Left renal cortex interstitium (tissue), 4 donors: Measurements from ENCODE around the gene PAX8. TPM values are rescaled to one million over a fixed set of nuclear protein-coding genes. Genes with fewer than 3 reads are reported as not detected.
"Not testable (repeated sequence)": the region's sequence is repeated elsewhere in the genome, so short reads cannot be mapped to it uniquely, and the experiment has no call there.

Experiments used
- DNase-seq, 4 donors: peaks; one replicate each; pipeline ENCODE4 v3.0.0-alpha.2; 2013; ENCODE audit warnings: low read depth in 4 of 4, low spot score in 2 of 4, missing footprints in 1 of 4
- polyA plus RNA-seq, 4 donors: library from polyadenylated mRNA; unstranded; fragments of 120-200 nt; gene quantifications; one replicate each; pipeline ENCODE4 v1.2.1, GENCODE V29; 2013; ENCODE audit not compliant: insufficient read length in 4 of 4

Gene PAX8
- polyA plus RNA-seq, 4 donors, result 202 to 593 (median 403) TPM

GRCh38 chr2:113240150-113240914 lies 38.4 kb downstream of the PAX8 start:
- DNase-seq, result no peak

- DNase-seq, result no peak
Measured at GRCh38 chr2:113238871-113239839, 39.6 kb downstream of the PAX8 start.

- no peak for DNase-seq
Measured at GRCh38 chr2:113237604-113238160, 41.0 kb downstream of the PAX8 start.

- DNase-seq, result no peak
Measured at GRCh38 chr2:113236367-113237159, 42.2 kb downstream of the PAX8 start.

- not testable (repeated sequence) for DNase-seq
Measured at GRCh38 chr2:113235347-113236226, 43.1 kb downstream of the PAX8 start.

- no peak for DNase-seq
Measured at GRCh38 chr2:113234721-113235346, 43.9 kb downstream of the PAX8 start.

- DNase-seq, result no peak
Measured at GRCh38 chr2:113233593-113234550, 44.8 kb downstream of the PAX8 start.

- DNase-seq, result no peak
Measured at GRCh38 chr2:113232740-113233139, 46.0 kb downstream of the PAX8 start.

- no peak for DNase-seq
Measured at GRCh38 chr2:113232123-113232522, 46.6 kb downstream of the PAX8 start.

GRCh38 chr2:113231064-113231463 lies 47.7 kb downstream of the PAX8 start:
- DNase-seq, result no peak

GRCh38 chr2:113230531-113230930 lies 48.2 kb downstream of the PAX8 start:
- no peak for DNase-seq

GRCh38 chr2:113229795-113230194 lies 48.9 kb downstream of the PAX8 start:
- DNase-seq, result no peak

- no peak for DNase-seq
Measured at GRCh38 chr2:113228991-113229716, 49.6 kb downstream of the PAX8 start.

GRCh38 chr2:113228351-113228750 lies 50.4 kb downstream of the PAX8 start:
- no peak for DNase-seq

- DNase-seq, result no peak
Measured at GRCh38 chr2:113227698-113228097, 51.0 kb downstream of the PAX8 start.

- no peak for DNase-seq
Measured at GRCh38 chr2:113227290-113227689, 51.4 kb downstream of the PAX8 start.

- no peak for DNase-seq
Measured at GRCh38 chr2:113226462-113226861, 52.3 kb downstream of the PAX8 start.
